DND-41 (cell line): ENCODE measurements around the gene SELENON.

Source experiments
- ATAC-seq: fragments of 200-7000 bp; cut with Tn5 transposase; 3 replicates; pipeline ENCODE4 v1.9.1; 2021; ENCODE audit warnings: low read depth; ENCODE audit not compliant: insufficient read depth
- DNase-seq: peaks from one replicate; pipeline ENCODE4 v3.0.0-alpha.2; 2020
- H2AFZ ChIP-seq: 2 replicates; pipeline ENCODE4 v1.6.0; 2012; ENCODE audit warnings: low read depth, low read length
- H3K27ac ChIP-seq: 2 replicates; pipeline ENCODE4 v1.5.1; 2012; ENCODE audit warnings: low read length, inconsistent platforms
- H3K27me3 ChIP-seq: fragments of 200-600 bp; sonication (generic); 2 replicates; pipeline ENCODE4 v1.6.0; 2012; ENCODE audit warnings: low read length, mild to moderate bottlenecking, inconsistent platforms; ENCODE audit not compliant: insufficient read depth, poor library complexity
- H3K36me3 ChIP-seq: 2 replicates; pipeline ENCODE4 v1.5.1; 2012; ENCODE audit warnings: low read length, inconsistent platforms; ENCODE audit not compliant: insufficient read depth
- H3K4me1 ChIP-seq: 2 replicates; pipeline ENCODE4 v1.5.1; 2012; ENCODE audit warnings: mild to moderate bottlenecking, low read length; ENCODE audit not compliant: insufficient read depth
- H3K4me2 ChIP-seq: 2 replicates; pipeline ENCODE4 v1.6.0; 2012; ENCODE audit warnings: mild to moderate bottlenecking, moderate library complexity, low read length, inconsistent platforms; ENCODE audit not compliant: insufficient read depth
- H3K4me3 ChIP-seq, 2 experiments: fragments of 200-600 bp in 1 of 2; shearing (Covaris generic) in 1 of 2; 2 replicates each; pipeline ENCODE4 v1.5.1; 2012 to 2016; ENCODE audit warnings: inconsistent platforms in 2 of 2, low read length in 2 of 2, mild to moderate bottlenecking in 2 of 2, low read depth in 1 of 2, moderate library complexity in 1 of 2
- H3K79me2 ChIP-seq: 2 replicates; pipeline ENCODE4 v1.6.0; 2012; ENCODE audit warnings: low read length, inconsistent platforms; ENCODE audit not compliant: insufficient read depth
- H3K9ac ChIP-seq: 2 replicates; pipeline ENCODE4 v1.6.0; 2012; ENCODE audit warnings: low read depth, mild to moderate bottlenecking, inconsistent platforms, low read length, moderate library complexity
- H3K9me3 ChIP-seq: 2 replicates; pipeline ENCODE4 v1.5.1; 2012; ENCODE audit warnings: low read length, moderate library complexity, mild to moderate bottlenecking, inconsistent platforms; ENCODE audit not compliant: insufficient read depth, severe bottlenecking
- H4K20me1 ChIP-seq: 2 replicates; pipeline ENCODE4 v1.6.0; 2012; ENCODE audit warnings: low read length; ENCODE audit not compliant: insufficient read depth
- CTCF ChIP-seq: IDR thresholded peaks from 2 replicates; pipeline ENCODE4 v1.5.1; 2012; ENCODE audit warnings: borderline replicate concordance, low read length, moderate library complexity, mild to moderate bottlenecking; ENCODE audit not compliant: poor library complexity, severe bottlenecking; ENCODE audit errors: extremely low read depth
- EZH2 ChIP-seq: IDR thresholded peaks from 3 replicates; pipeline ENCODE4 v1.6.1; 2012; ENCODE audit warnings: borderline replicate concordance, low read depth, mild to moderate bottlenecking, moderate library complexity, low read length, inconsistent platforms; ENCODE audit not compliant: severe bottlenecking

SELENON gene

DNA sequence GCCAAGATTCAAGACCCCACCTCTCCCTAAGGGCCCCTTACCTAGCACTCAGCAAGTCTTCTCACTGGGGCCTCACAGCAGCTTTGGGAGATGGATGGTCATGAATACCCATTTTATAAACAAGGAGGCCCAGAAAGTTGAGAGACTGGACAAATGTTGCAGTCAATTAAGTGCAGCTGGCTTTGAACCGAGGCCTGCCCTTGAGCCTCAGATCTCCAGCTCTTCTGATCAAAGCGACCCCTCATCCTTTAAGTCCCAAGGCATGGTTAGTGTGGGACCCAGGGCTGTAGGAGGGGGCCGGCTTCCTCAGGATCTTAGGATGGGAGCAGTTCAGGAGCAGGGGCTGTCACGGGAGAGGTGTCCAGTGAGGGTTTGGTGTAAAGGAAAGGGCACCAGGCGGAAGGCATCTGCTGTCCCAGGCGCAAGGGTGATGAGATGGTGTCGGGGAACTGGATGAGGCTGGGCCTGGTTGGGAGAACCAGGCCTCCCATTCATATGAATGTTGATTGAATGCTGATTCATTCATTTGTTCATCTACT is 14.6 kb downstream of the SELENON start:
- no peaks in the 10 kb centered on the region for H3K36me3 ChIP-seq
- TF ChIP-seq EZH2 (no peak), CTCF (no peak)
- ATAC-seq, result no peak

GRCh38 chr1:25815208-25816111 is 15.5 kb downstream of the SELENON start:
- no peak for DNase-seq
- Histone ChIP-seq H3K27me3 (no peaks in the 10 kb centered on the region), H3K4me1 (peaks cover 15% of the 10 kb centered on the region), H4K20me1 (peaks cover 3% of the 10 kb centered on the region; the same call in 1 of the 2 replicates), H3K79me2 (peaks cover 7% of the 10 kb centered on the region), H2AFZ (no peak overlapping the region), H3K27ac (no peak overlapping the region), H3K4me3 (no peak overlapping the region), H3K9me3 (no peaks in the 10 kb centered on the region), H3K9ac (no peak overlapping the region), H3K36me3 (no peaks in the 10 kb centered on the region; the same call in 1 of the 2 replicates), H3K4me2 (no peak overlapping the region)
- ATAC-seq, result no peak
- TF ChIP-seq CTCF, result no peak
- TF ChIP-seq EZH2, result no peak

More for the DNA sequence above, 14.6 kb downstream of the SELENON start:
- Histone ChIP-seq H3K27me3 (no peaks in the 10 kb centered on the region), H3K9me3 (no peaks in the 10 kb centered on the region), H2AFZ (no peak overlapping the region), H3K4me3 (no peak overlapping the region), H3K4me2 (no peak overlapping the region), H3K9ac (no peak overlapping the region), H3K79me2 (no peaks in the 10 kb centered on the region), H4K20me1 (peaks cover 6% of the 10 kb centered on the region), H3K27ac (no peak overlapping the region), H3K4me1 (peaks cover 15% of the 10 kb centered on the region)
- DNase-seq, result no peak

- peaks cover 5% of the 10 kb centered on the region; the same call in 1 of the 2 replicates for H4K20me1 ChIP-seq
- H2AFZ ChIP-seq, result no peak overlapping the region
- no peak overlapping the region for H3K4me3 ChIP-seq
- ATAC-seq (no peak), DNase-seq (no peak)
- TF ChIP-seq EZH2 (no peak), CTCF (no peak)
- peaks cover 19% of the 10 kb centered on the region for H3K4me1 ChIP-seq
- no peak overlapping the region for H3K9ac ChIP-seq
- peaks cover 14% of the 10 kb centered on the region for H3K79me2 ChIP-seq
- H3K9me3 ChIP-seq, result no peaks in the 10 kb centered on the region
- no peaks in the 10 kb centered on the region; the same call in 1 of the 2 replicates for H3K36me3 ChIP-seq
- H3K27me3 ChIP-seq, result no peaks in the 10 kb centered on the region
- H3K27ac ChIP-seq, result no peak overlapping the region
- no peak overlapping the region for H3K4me2 ChIP-seq
Observed at GRCh38 chr1:25816112-25816718, 16.2 kb downstream of the SELENON start.
